Measurements from ENCODE around the gene PRDX5.

- peak; percentile 92 for TF ChIP-seq POLR2AphosphoS5 (IDR thresholded peaks at IDR 0.05; ENCODE audit: borderline replicate concordance, low read depth, low read length)
- TF ChIP-seq EZH2 (IDR thresholded peaks at IDR 0.05) = no peak
Observed at GRCh38 chr11:64317325-64317960, 478 bp upstream of the PRDX5 start, which contains the start of gene TRMT112.

All from SK-N-MC (cell line).